HepG2 (cell line): ENCODE results near the gene HDHD3. TPM values are rescaled to one million over a fixed set of nuclear protein-coding genes. Genes with fewer than 3 reads are reported as not detected.

ENCODE experiments used
- ATF7 ChIP-seq, 2 experiments: fragments of 450-650 bp in 1 of 2; sonication (generic) in 1 of 2; formaldehyde crosslinking in 1 of 2; IDR thresholded peaks; 2 replicates each; pipeline versions ENCODE4 v1.4.0 to v1.6.1; 2016 to 2020; ENCODE audit warnings: antibody characterized with exemption in 1 of 2, mild to moderate bottlenecking in 1 of 2, missing genetic modification reagents in 1 of 2
- DMAP1 ChIP-seq: IDR thresholded peaks from 2 replicates; pipeline ENCODE4 v1.6.1; 2016
- FOXO1 ChIP-seq: sonication (generic); formaldehyde crosslinking; IDR thresholded peaks from 2 replicates; pipeline ENCODE4 v1.4.0; 2020; ENCODE audit warnings: missing genetic modification reagents
- JUN ChIP-seq: sonication (generic); formaldehyde crosslinking; IDR thresholded peaks from 2 replicates; pipeline ENCODE4 v1.4.0; 2020; ENCODE audit warnings: mild to moderate bottlenecking, missing genetic modification reagents
- MAF1 ChIP-seq: sonication (generic); formaldehyde crosslinking; IDR thresholded peaks from 2 replicates; pipeline ENCODE4 v1.5.0; 2020; ENCODE audit warnings: missing genetic modification reagents, borderline replicate concordance
- NCOA5 ChIP-seq: sonication (generic); formaldehyde crosslinking; IDR thresholded peaks from 2 replicates; pipeline ENCODE4 v1.4.0; 2020; ENCODE audit warnings: missing genetic modification reagents
- NR2F2 ChIP-seq: IDR thresholded peaks from 2 replicates; pipeline ENCODE4 v1.6.1; 2012; ENCODE audit warnings: low read depth, inconsistent platforms, borderline replicate concordance
- NRL ChIP-seq: sonication (generic); formaldehyde crosslinking; IDR thresholded peaks from 2 replicates; pipeline ENCODE4 v1.5.0; 2020; ENCODE audit warnings: missing genetic modification reagents, mild to moderate bottlenecking, moderate library complexity, borderline replicate concordance
- PAWR ChIP-seq: sonication (generic); formaldehyde crosslinking; IDR thresholded peaks from 2 replicates; pipeline ENCODE4 v1.4.0; 2020; ENCODE audit warnings: missing genetic modification reagents, mild to moderate bottlenecking, borderline replicate concordance
- PHF8 ChIP-seq: sonication (generic); formaldehyde crosslinking; IDR thresholded peaks from 2 replicates; pipeline ENCODE4 v1.5.0; 2020; ENCODE audit warnings: missing genetic modification reagents
- RAD51 ChIP-seq: fragments of 450-650 bp; IDR thresholded peaks from 2 replicates; pipeline ENCODE4 v1.6.1; 2016; ENCODE audit warnings: borderline replicate concordance
- ZBTB8A ChIP-seq: sonication (generic); formaldehyde crosslinking; IDR thresholded peaks from 2 replicates; pipeline ENCODE4 v1.4.0; 2020; ENCODE audit warnings: mild to moderate bottlenecking, low read depth, missing genetic modification reagents, borderline replicate concordance
- polyA plus RNA-seq, 8 experiments: library from polyadenylated mRNA; depleted of rRNA in 3 of 8; stranded (reverse) in 7 of 8; unstranded in 1 of 8; fragments of >200 nt; fragmentation: Illumina TruSeq in 4 of 8; extraction: Trizol in 4 of 8; gene quantifications; 2 replicates each; pipeline versions ENCODE4 v1.2.1 to v1.2.3, GENCODE V29; 2011 to 2016; ENCODE audit warnings: low read depth in 4 of 8, missing spikeins in 1 of 8, mixed read lengths in 1 of 8; ENCODE audit not compliant: insufficient read depth in 1 of 8
- total RNA-seq, 5 experiments: library from RNA; depleted of rRNA; stranded (reverse); fragments of >200 nt; fragmentation: Illumina TruSeq; extraction: Trizol; gene quantifications; 2 replicates each; pipeline ENCODE4 v1.2.3, GENCODE V29; 2016; ENCODE audit warnings: low read depth in 1 of 5
- TF ChIP-seq, protein P1 (sequence below): sonication (generic); formaldehyde crosslinking; IDR thresholded peaks from 2 replicates; pipeline ENCODE4 v1.8.1; 2023; ENCODE audit warnings: missing genetic modification reagents, inconsistent platforms, borderline replicate concordance
- TF ChIP-seq, protein P2 (sequence below): IDR thresholded peaks from 2 replicates; pipeline ENCODE4 v1.6.1; 2016; ENCODE audit warnings: missing genetic modification reagents, missing compliant biosample characterization
- TF ChIP-seq, protein P3 (sequence below): sonication (generic); formaldehyde crosslinking; IDR thresholded peaks from 2 replicates; pipeline ENCODE4 v1.5.1; 2020; ENCODE audit warnings: mild to moderate bottlenecking, moderate library complexity, missing genetic modification reagents
- TF ChIP-seq, protein P4 (sequence below), 2 experiments: fragments of 450-650 bp in 1 of 2; sonication (generic) in 1 of 2; formaldehyde crosslinking in 1 of 2; IDR thresholded peaks; 2 replicates each; pipeline versions ENCODE4 v1.6.1 to v1.8.0; 2016 to 2022; ENCODE audit warnings: antibody characterized with exemption in 1 of 2, mild to moderate bottlenecking in 1 of 2, missing genetic modification reagents in 1 of 2
- TF ChIP-seq, protein P5 (sequence below): sonication (generic); formaldehyde crosslinking; IDR thresholded peaks from 2 replicates; pipeline ENCODE4 v1.5.0; 2020; ENCODE audit warnings: missing genetic modification reagents

The HDHD3 gene
- total and polyA plus RNA-seq, 2 of the 13 experiments (the other 11 are each of a cell fraction or from before 2014, with no cell fraction given) = 23.1 to 38.5 TPM

DNA sequence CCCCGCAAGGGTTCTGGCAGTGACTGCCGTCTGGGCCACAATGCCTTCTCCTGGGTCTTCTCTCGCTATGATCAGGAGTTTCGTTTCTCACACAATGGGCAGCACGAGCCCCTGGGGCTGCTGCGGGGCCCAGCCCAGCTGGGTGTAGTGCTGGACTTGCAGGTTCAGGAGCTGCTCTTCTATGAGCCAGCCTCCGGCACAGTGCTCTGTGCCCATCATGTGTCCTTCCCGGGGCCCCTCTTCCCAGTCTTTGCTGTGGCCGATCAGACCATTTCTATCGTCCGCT is 7.0 kb downstream of the HDHD3 start (continued):
- TF ChIP-seq, protein P1, sequence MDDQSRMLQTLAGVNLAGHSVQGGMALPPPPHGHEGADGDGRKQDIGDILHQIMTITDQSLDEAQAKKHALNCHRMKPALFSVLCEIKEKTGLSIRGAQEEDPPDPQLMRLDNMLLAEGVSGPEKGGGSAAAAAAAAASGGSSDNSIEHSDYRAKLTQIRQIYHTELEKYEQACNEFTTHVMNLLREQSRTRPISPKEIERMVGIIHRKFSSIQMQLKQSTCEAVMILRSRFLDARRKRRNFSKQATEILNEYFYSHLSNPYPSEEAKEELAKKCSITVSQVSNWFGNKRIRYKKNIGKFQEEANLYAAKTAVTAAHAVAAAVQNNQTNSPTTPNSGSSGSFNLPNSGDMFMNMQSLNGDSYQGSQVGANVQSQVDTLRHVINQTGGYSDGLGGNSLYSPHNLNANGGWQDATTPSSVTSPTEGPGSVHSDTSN (CRISPR knock-in tag) = no peak
- TF ChIP-seq DMAP1 = no peak
- TF ChIP-seq, protein P2, sequence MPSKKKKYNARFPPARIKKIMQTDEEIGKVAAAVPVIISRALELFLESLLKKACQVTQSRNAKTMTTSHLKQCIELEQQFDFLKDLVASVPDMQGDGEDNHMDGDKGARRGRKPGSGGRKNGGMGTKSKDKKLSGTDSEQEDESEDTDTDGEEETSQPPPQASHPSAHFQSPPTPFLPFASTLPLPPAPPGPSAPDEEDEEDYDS = no peak
- TF ChIP-seq MAF1 = no peak
- TF ChIP-seq PAWR = no peak
- TF ChIP-seq ZBTB8A (CRISPR knock-in tag) = no peak
- TF ChIP-seq NR2F2 = no peak
- TF ChIP-seq FOXO1 (CRISPR knock-in tag) = no peak
- no peak for TF ChIP-seq NCOA5
- TF ChIP-seq NRL (CRISPR knock-in tag) = no peak
- TF ChIP-seq, protein P3, sequence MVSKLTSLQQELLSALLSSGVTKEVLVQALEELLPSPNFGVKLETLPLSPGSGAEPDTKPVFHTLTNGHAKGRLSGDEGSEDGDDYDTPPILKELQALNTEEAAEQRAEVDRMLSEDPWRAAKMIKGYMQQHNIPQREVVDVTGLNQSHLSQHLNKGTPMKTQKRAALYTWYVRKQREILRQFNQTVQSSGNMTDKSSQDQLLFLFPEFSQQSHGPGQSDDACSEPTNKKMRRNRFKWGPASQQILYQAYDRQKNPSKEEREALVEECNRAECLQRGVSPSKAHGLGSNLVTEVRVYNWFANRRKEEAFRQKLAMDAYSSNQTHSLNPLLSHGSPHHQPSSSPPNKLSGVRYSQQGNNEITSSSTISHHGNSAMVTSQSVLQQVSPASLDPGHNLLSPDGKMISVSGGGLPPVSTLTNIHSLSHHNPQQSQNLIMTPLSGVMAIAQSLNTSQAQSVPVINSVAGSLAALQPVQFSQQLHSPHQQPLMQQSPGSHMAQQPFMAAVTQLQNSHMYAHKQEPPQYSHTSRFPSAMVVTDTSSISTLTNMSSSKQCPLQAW (CRISPR knock-in tag) = no peak
- TF ChIP-seq ATF7 (IDR thresholded peaks at IDR 0.05) = no peak
- TF ChIP-seq ATF7 (CRISPR knock-in tag; IDR thresholded peaks at IDR 0.05) = no peak
- TF ChIP-seq, protein P4, sequence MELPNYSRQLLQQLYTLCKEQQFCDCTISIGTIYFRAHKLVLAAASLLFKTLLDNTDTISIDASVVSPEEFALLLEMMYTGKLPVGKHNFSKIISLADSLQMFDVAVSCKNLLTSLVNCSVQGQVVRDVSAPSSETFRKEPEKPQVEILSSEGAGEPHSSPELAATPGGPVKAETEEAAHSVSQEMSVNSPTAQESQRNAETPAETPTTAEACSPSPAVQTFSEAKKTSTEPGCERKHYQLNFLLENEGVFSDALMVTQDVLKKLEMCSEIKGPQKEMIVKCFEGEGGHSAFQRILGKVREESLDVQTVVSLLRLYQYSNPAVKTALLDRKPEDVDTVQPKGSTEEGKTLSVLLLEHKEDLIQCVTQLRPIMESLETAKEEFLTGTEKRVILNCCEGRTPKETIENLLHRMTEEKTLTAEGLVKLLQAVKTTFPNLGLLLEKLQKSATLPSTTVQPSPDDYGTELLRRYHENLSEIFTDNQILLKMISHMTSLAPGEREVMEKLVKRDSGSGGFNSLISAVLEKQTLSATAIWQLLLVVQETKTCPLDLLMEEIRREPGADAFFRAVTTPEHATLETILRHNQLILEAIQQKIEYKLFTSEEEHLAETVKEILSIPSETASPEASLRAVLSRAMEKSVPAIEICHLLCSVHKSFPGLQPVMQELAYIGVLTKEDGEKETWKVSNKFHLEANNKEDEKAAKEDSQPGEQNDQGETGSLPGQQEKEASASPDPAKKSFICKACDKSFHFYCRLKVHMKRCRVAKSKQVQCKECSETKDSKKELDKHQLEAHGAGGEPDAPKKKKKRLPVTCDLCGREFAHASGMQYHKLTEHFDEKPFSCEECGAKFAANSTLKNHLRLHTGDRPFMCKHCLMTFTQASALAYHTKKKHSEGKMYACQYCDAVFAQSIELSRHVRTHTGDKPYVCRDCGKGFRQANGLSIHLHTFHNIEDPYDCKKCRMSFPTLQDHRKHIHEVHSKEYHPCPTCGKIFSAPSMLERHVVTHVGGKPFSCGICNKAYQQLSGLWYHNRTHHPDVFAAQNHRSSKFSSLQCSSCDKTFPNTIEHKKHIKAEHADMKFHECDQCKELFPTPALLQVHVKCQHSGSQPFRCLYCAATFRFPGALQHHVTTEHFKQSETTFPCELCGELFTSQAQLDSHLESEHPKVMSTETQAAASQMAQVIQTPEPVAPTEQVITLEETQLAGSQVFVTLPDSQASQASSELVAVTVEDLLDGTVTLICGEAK (IDR thresholded peaks at IDR 0.05) = no peak
- TF ChIP-seq, protein P4 (CRISPR knock-in tag; IDR thresholded peaks at IDR 0.05) = no peak
- no peak for TF ChIP-seq RAD51
- no peak for TF ChIP-seq JUN
- no peak for TF ChIP-seq PHF8 (CRISPR knock-in tag)
- TF ChIP-seq, protein P5, sequence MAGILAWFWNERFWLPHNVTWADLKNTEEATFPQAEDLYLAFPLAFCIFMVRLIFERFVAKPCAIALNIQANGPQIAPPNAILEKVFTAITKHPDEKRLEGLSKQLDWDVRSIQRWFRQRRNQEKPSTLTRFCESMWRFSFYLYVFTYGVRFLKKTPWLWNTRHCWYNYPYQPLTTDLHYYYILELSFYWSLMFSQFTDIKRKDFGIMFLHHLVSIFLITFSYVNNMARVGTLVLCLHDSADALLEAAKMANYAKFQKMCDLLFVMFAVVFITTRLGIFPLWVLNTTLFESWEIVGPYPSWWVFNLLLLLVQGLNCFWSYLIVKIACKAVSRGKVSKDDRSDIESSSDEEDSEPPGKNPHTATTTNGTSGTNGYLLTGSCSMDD (CRISPR knock-in tag) = no peak
